Transverse colon (tissue), 3 donors: ENCODE results near the gene IL13.

Experiments
- POLR2A ChIP-seq: fragments of 450-650 bp; IDR thresholded peaks from one replicate; pipeline ENCODE4 v1.6.1; 2016; ENCODE audit warnings: antibody characterized with exemption, mild to moderate bottlenecking, moderate library complexity
- TF ChIP-seq, protein P1 (sequence below), 5 experiments: fragments of 200-600 bp in 3 of 5; fragments of 450-650 bp in 2 of 5; sonication (generic) in 3 of 5; IDR thresholded peaks; 1 replicate in 2 of 5; 2 replicates in 3 of 5; pipeline ENCODE4 v1.5.1; 2016 to 2017; ENCODE audit warnings: antibody characterized with exemption in 5 of 5, inconsistent platforms in 3 of 5, mild to moderate bottlenecking in 2 of 5, moderate library complexity in 1 of 5

- TF ChIP-seq POLR2A, result no peak
- TF ChIP-seq, protein P1, sequence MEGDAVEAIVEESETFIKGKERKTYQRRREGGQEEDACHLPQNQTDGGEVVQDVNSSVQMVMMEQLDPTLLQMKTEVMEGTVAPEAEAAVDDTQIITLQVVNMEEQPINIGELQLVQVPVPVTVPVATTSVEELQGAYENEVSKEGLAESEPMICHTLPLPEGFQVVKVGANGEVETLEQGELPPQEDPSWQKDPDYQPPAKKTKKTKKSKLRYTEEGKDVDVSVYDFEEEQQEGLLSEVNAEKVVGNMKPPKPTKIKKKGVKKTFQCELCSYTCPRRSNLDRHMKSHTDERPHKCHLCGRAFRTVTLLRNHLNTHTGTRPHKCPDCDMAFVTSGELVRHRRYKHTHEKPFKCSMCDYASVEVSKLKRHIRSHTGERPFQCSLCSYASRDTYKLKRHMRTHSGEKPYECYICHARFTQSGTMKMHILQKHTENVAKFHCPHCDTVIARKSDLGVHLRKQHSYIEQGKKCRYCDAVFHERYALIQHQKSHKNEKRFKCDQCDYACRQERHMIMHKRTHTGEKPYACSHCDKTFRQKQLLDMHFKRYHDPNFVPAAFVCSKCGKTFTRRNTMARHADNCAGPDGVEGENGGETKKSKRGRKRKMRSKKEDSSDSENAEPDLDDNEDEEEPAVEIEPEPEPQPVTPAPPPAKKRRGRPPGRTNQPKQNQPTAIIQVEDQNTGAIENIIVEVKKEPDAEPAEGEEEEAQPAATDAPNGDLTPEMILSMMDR (IDR thresholded peaks at IDR 0.05), result no peak
Observed at GRCh38 chr5:132661231-132662003, 3.4 kb downstream of the IL13 start.
